Thymus (tissue), 11 donors: Measurements from ENCODE around the gene ANG. TPM values are rescaled to one million over a fixed set of nuclear protein-coding genes. Genes with fewer than 3 reads are reported as not detected.
"Not testable (repeated sequence)": the region's sequence is repeated elsewhere in the genome, so short reads cannot be mapped to it uniquely, and the experiment has no call there.

ENCODE experiments used
- DNase-seq, 9 donors: peaks; one replicate each; pipeline ENCODE4 v3.0.0-alpha.2; 2013; ENCODE audit warnings: low spot score in 9 of 9, low read depth in 6 of 9, missing footprints in 1 of 9
- H3K27ac ChIP-seq, 2 donors: one replicate each; pipeline ENCODE4 v1.5.1; 2013; ENCODE audit warnings: control low read depth in 1 of 2, low read depth in 1 of 2, low read length in 1 of 2, mild to moderate bottlenecking in 1 of 2, moderate library complexity in 1 of 2
- H3K27me3 ChIP-seq, 2 donors: one replicate each; pipeline ENCODE4 v1.5.1; 2013; ENCODE audit warnings: low read length in 1 of 2; ENCODE audit not compliant: control insufficient read depth in 2 of 2, insufficient read depth in 1 of 2
- H3K36me3 ChIP-seq, 2 donors: one replicate each; pipeline ENCODE4 v1.5.1; 2013; ENCODE audit warnings: low read length in 1 of 2, mild to moderate bottlenecking in 1 of 2, moderate library complexity in 1 of 2; ENCODE audit not compliant: control insufficient read depth in 2 of 2, insufficient read depth in 2 of 2
- H3K4me1 ChIP-seq, 2 donors: one replicate each; pipeline ENCODE4 v1.5.1; 2013; ENCODE audit warnings: low read length in 2 of 2; ENCODE audit not compliant: control insufficient read depth in 2 of 2, insufficient read depth in 2 of 2
- H3K4me3 ChIP-seq, 2 donors: one replicate each; pipeline ENCODE4 v1.5.1; 2013; ENCODE audit warnings: low read length in 2 of 2, control low read depth in 1 of 2, mild to moderate bottlenecking in 1 of 2
- H3K9me3 ChIP-seq, 2 donors: one replicate each; pipeline ENCODE4 v1.5.1; 2013; ENCODE audit warnings: low read length in 1 of 2, mild to moderate bottlenecking in 1 of 2; ENCODE audit not compliant: control insufficient read depth in 2 of 2, insufficient read depth in 1 of 2
- WGBS: extraction: QIAGEN DNeasy Blood & Tissue Kit; methylation state at CpG from one replicate; pipeline ENCODE4 v1.1.7; 2013; 5-methylcytosine and 5-hydroxymethylcytosine counted together
- polyA plus RNA-seq: library from polyadenylated mRNA; stranded (reverse); fragments of 200-250 nt; gene quantifications from one replicate; pipeline ENCODE4 v1.2.3, GENCODE V29; 2013
- total RNA-seq: library from RNA; stranded (reverse); fragments of 120-200 nt; gene quantifications from one replicate; pipeline ENCODE4 v1.2.4, GENCODE V29; 2013
- donor health status: healthy.

The ANG gene
- total and polyA plus RNA-seq, 2 donors, result 0.99 to 9.1 TPM

- Histone ChIP-seq H3K4me1 (no peaks in the 10 kb centered on the region), H3K36me3 (no peaks in the 10 kb centered on the region), H3K9me3 (no peaks in the 10 kb centered on the region), H3K27ac (no peak overlapping the region), H3K27me3 (no peaks in the 10 kb centered on the region), H3K4me3 (no peak overlapping the region)
- 50% methylated on average over 9 of the region's 9 CpGs for WGBS
- DNase-seq, result peak in 7 of 9 donors; percentile 37 to 76 (median 61)
These were observed 2.5 kb downstream of the ANG start for GRCh38 chr14:20690848-20691640.

GRCh38 chr14:20692116-20692751 lies 3.7 kb downstream of the ANG start:
- H3K4me1 ChIP-seq, result no peaks in the 10 kb centered on the region
- H3K27ac ChIP-seq, result no peak overlapping the region
- 93% methylated on average over 7 of the region's 7 CpGs for WGBS

GRCh38 chr14:20696764-20697163 lies 8.2 kb downstream of the ANG start:
- Histone ChIP-seq H3K9me3 (no peaks in the 10 kb centered on the region), H3K4me1 (no peaks in the 10 kb centered on the region), H3K27ac (no peak overlapping the region), H3K27me3 (no peaks in the 10 kb centered on the region), H3K36me3 (no peaks in the 10 kb centered on the region), H3K4me3 (no peak overlapping the region)
- DNase-seq, result no peak
- 96% methylated on average over 5 of the region's 5 CpGs for WGBS

More at GRCh38 chr14:20692116-20692751, 3.7 kb downstream of the ANG start:
- Histone ChIP-seq H3K9me3 (no peaks in the 10 kb centered on the region), H3K36me3 (no peaks in the 10 kb centered on the region), H3K27me3 (no peaks in the 10 kb centered on the region), H3K4me3 (no peak overlapping the region)
- DNase-seq, result no peak

GRCh38 chr14:20697273-20698017 lies 8.9 kb downstream of the ANG start:
- Histone ChIP-seq H3K9me3 (no peaks in the 10 kb centered on the region), H3K36me3 (no peaks in the 10 kb centered on the region), H3K4me1 (no peaks in the 10 kb centered on the region), H3K27me3 (no peaks in the 10 kb centered on the region), H3K4me3 (no peak overlapping the region), H3K27ac (no peak overlapping the region)
- peak in 8 of 9 donors; percentile 8 to 79 (median 57) for DNase-seq
- 41% methylated on average over 6 of the region's 6 CpGs for WGBS

GRCh38 chr14:20698018-20698329 lies 9.4 kb downstream of the ANG start:
- Histone ChIP-seq H3K36me3 (no peaks in the 10 kb centered on the region), H3K4me1 (no peaks in the 10 kb centered on the region), H3K27me3 (no peaks in the 10 kb centered on the region), H3K4me3 (no peak overlapping the region), H3K27ac (no peak overlapping the region), H3K9me3 (no peaks in the 10 kb centered on the region)
- no peak for DNase-seq

GRCh38 chr14:20698934-20699333 lies 10.4 kb downstream of the ANG start:
- DNase-seq, result no peak
- no peak overlapping the region for H3K4me3 ChIP-seq
- no peaks in the 10 kb centered on the region for H3K4me1 ChIP-seq
- H3K27ac ChIP-seq, result no peak overlapping the region
- no peaks in the 10 kb centered on the region for H3K36me3 ChIP-seq
- no peaks in the 10 kb centered on the region for H3K9me3 ChIP-seq
- WGBS, result 97% methylated on average over 5 of the region's 5 CpGs
- no peaks in the 10 kb centered on the region for H3K27me3 ChIP-seq

- no peak overlapping the region for H3K27ac ChIP-seq
- H3K9me3 ChIP-seq, result no peaks in the 10 kb centered on the region
- no peaks in the 10 kb centered on the region for H3K4me1 ChIP-seq
- no peaks in the 10 kb centered on the region for H3K27me3 ChIP-seq
- no peak overlapping the region for H3K4me3 ChIP-seq
- DNase-seq, result no peak
- no peaks in the 10 kb centered on the region for H3K36me3 ChIP-seq
These were observed 11.4 kb downstream of the ANG start for GRCh38 chr14:20699931-20700330.

- H3K4me1 ChIP-seq, H3K27me3 ChIP-seq, H3K36me3 ChIP-seq, H3K9me3 ChIP-seq, DNase-seq, H3K4me3 ChIP-seq, H3K27ac ChIP-seq: not testable (repeated sequence)
- 92% methylated on average over 7 of the region's 7 CpGs for WGBS
These were observed 12.4 kb downstream of the ANG start for GRCh38 chr14:20700965-20701364.

- 81% methylated on average over 4 of the region's 4 CpGs for WGBS
- H3K27me3 ChIP-seq, result no peaks in the 10 kb centered on the region
- no peak overlapping the region for H3K4me3 ChIP-seq
- H3K9me3 ChIP-seq, result no peaks in the 10 kb centered on the region
- no peaks in the 10 kb centered on the region for H3K4me1 ChIP-seq
- no peak overlapping the region for H3K27ac ChIP-seq
- H3K36me3 ChIP-seq, result no peaks in the 10 kb centered on the region
- no peak for DNase-seq
These were observed 18.2 kb downstream of the ANG start for GRCh38 chr14:20706657-20707355.
